LNCaP clone FGC (cell line): Measurements from ENCODE around the gene AUNIP.

ENCODE experiments used
- DNase-seq: peaks from one replicate; pipeline ENCODE4 v3.0.0-alpha.2; 2011; ENCODE audit warnings: low read depth
- H3K4me3 ChIP-seq: 2 replicates; pipeline ENCODE4 v1.5.1; 2011; ENCODE audit warnings: mild to moderate bottlenecking, low read depth, low read length, control low read depth
- CTCF ChIP-seq: IDR thresholded peaks from 2 replicates; pipeline ENCODE4 v1.5.1; 2012; ENCODE audit warnings: mild to moderate bottlenecking; ENCODE audit not compliant: control insufficient read depth, insufficient read depth; ENCODE audit errors: extremely low read depth

The AUNIP gene

GRCh38 chr1:25885602-25886001, 26.3 kb upstream of the AUNIP start:
- no peak overlapping the region for H3K4me3 ChIP-seq
- no peak for DNase-seq
- no peak for TF ChIP-seq CTCF

- TF ChIP-seq CTCF: no peak
- H3K4me3 ChIP-seq: no peak overlapping the region
- DNase-seq: no peak
Observed at GRCh38 chr1:25881266-25881665, 22.0 kb upstream of the AUNIP start.

- no peak for TF ChIP-seq CTCF
- H3K4me3 ChIP-seq: no peak overlapping the region
Observed at GRCh38 chr1:25880518-25880917, 21.3 kb upstream of the AUNIP start.

GRCh38 chr1:25879675-25880074, 20.4 kb upstream of the AUNIP start:
- TF ChIP-seq CTCF: no peak
- H3K4me3 ChIP-seq: no peak overlapping the region
- DNase-seq: no peak

More at GRCh38 chr1:25880518-25880917, 21.3 kb upstream of the AUNIP start:
- DNase-seq: no peak

- no peak for TF ChIP-seq CTCF
- no peak overlapping the region for H3K4me3 ChIP-seq
- no peak for DNase-seq
Observed at GRCh38 chr1:25878690-25879089, 19.4 kb upstream of the AUNIP start.

GRCh38 chr1:25877155-25877554, 17.9 kb upstream of the AUNIP start:
- no peak for TF ChIP-seq CTCF
- H3K4me3 ChIP-seq: no peak overlapping the region
- DNase-seq: no peak

GRCh38 chr1:25876693-25877077, 17.4 kb upstream of the AUNIP start:
- H3K4me3 ChIP-seq: no peak overlapping the region
- no peak for TF ChIP-seq CTCF
- DNase-seq: no peak
